Fibroblast of lung (primary cell): Measurements from ENCODE around the gene LIN52.

Experiments
- CTCF ChIP-seq, 2 donors: IDR thresholded peaks in 1 of 2; conservative IDR thresholded peaks in 1 of 2; 1 replicate in 1 of 2; 2 replicates in 1 of 2; pipeline ENCODE4 v1.5.1; 2011 to 2012; ENCODE audit warnings: low read length in 2 of 2, control low read depth in 1 of 2, inconsistent platforms in 1 of 2, low read depth in 1 of 2, mild to moderate bottlenecking in 1 of 2
- EZH2 ChIP-seq: IDR thresholded peaks from 2 replicates; pipeline ENCODE4 v1.5.1; 2012; ENCODE audit warnings: low read length, control low read depth, mild to moderate bottlenecking; ENCODE audit errors: missing control alignments

GRCh38 chr14:74235017-74235416 lies 150.3 kb downstream of the LIN52 start:
- TF ChIP-seq CTCF (conservative IDR thresholded peaks at IDR 0.05 in 1 of 2, IDR thresholded peaks at IDR 0.05 in 1 of 2; ENCODE audit: low read depth in 1 of 2, low read length in 2 of 2) (no peak), EZH2 (no peak)
